HEK293T (cell line): ENCODE data around the gene LRRFIP1.

Source experiments
- CTCF ChIA-PET: fragments of 350-600 bp; formaldehyde crosslinking; extraction: SDS; loops from one replicate; lab custom pipeline; 2021; ENCODE audit warnings: antibody characterized with exemption, inconsistent platforms; lab: Yijun Ruan, JAX
- POLR2A ChIA-PET: fragments of 350-600 bp; formaldehyde crosslinking; extraction: SDS; loops from one replicate; lab custom pipeline; 2020; ENCODE audit warnings: antibody characterized with exemption, inconsistent platforms; lab: Yijun Ruan, JAX
- DNase-seq: peaks from one replicate; pipeline ENCODE4 v3.0.0; 2012; ENCODE audit warnings: mixed read lengths; ENCODE audit errors: extremely low spot score
- ARNT ChIP-seq: fragments of 450-650 bp; IDR thresholded peaks from 2 replicates; pipeline ENCODE4 v1.6.1; 2017; ENCODE audit warnings: mild to moderate bottlenecking
- BHLHE40 ChIP-seq: fragments of 450-650 bp; IDR thresholded peaks from 2 replicates; pipeline ENCODE4 v1.6.1; 2016; ENCODE audit warnings: mild to moderate bottlenecking, moderate library complexity, borderline replicate concordance
- CTBP1 ChIP-seq: fragments of 450-650 bp; IDR thresholded peaks from 2 replicates; pipeline ENCODE4 v1.6.1; 2016; ENCODE audit warnings: borderline replicate concordance
- ELF4 ChIP-seq: fragments of 450-650 bp; IDR thresholded peaks from 2 replicates; pipeline ENCODE4 v1.6.1; 2017; ENCODE audit warnings: antibody characterized with exemption
- FOXA1 ChIP-seq: fragments of 450-650 bp; IDR thresholded peaks from 2 replicates; pipeline ENCODE4 v1.6.1; 2016; ENCODE audit warnings: mild to moderate bottlenecking
- FOXK2 ChIP-seq: fragments of 450-650 bp; IDR thresholded peaks from 2 replicates; pipeline ENCODE4 v1.6.1; 2016; ENCODE audit warnings: mild to moderate bottlenecking
- FOXM1 ChIP-seq: fragments of 450-650 bp; IDR thresholded peaks from 2 replicates; pipeline ENCODE4 v1.6.1; 2017; ENCODE audit warnings: mild to moderate bottlenecking, borderline replicate concordance
- HDGF ChIP-seq: fragments of 450-650 bp; IDR thresholded peaks from 2 replicates; pipeline ENCODE4 v1.6.1; 2017; ENCODE audit warnings: antibody characterized with exemption, borderline replicate concordance
- L3MBTL2 ChIP-seq: fragments of 450-650 bp; conservative IDR thresholded peaks from 2 replicates; pipeline ENCODE4 v1.6.1; 2016; ENCODE audit warnings: mild to moderate bottlenecking
- LEF1 ChIP-seq: fragments of 450-650 bp; IDR thresholded peaks from 2 replicates; pipeline ENCODE4 v1.6.1; 2017; ENCODE audit warnings: mild to moderate bottlenecking, borderline replicate concordance
- NFRKB ChIP-seq: fragments of 450-650 bp; IDR thresholded peaks from 2 replicates; pipeline ENCODE4 v1.6.1; 2016; ENCODE audit warnings: mild to moderate bottlenecking, moderate library complexity
- SP1 ChIP-seq: fragments of 450-650 bp; IDR thresholded peaks from 2 replicates; pipeline ENCODE4 v1.6.1; 2017
- SUZ12 ChIP-seq: fragments of 450-650 bp; IDR thresholded peaks from 2 replicates; pipeline ENCODE4 v1.6.1; 2016; ENCODE audit warnings: mild to moderate bottlenecking
- TARDBP ChIP-seq: fragments of 450-650 bp; IDR thresholded peaks from 2 replicates; pipeline ENCODE4 v1.6.1; 2016
- ZNF384 ChIP-seq: fragments of 450-650 bp; IDR thresholded peaks from 2 replicates; pipeline ENCODE4 v1.6.1; 2016
- TF ChIP-seq, protein P1 (sequence below): fragments of 450-650 bp; IDR thresholded peaks from 2 replicates; pipeline ENCODE4 v1.6.1; 2016

The LRRFIP1 gene

DNA sequence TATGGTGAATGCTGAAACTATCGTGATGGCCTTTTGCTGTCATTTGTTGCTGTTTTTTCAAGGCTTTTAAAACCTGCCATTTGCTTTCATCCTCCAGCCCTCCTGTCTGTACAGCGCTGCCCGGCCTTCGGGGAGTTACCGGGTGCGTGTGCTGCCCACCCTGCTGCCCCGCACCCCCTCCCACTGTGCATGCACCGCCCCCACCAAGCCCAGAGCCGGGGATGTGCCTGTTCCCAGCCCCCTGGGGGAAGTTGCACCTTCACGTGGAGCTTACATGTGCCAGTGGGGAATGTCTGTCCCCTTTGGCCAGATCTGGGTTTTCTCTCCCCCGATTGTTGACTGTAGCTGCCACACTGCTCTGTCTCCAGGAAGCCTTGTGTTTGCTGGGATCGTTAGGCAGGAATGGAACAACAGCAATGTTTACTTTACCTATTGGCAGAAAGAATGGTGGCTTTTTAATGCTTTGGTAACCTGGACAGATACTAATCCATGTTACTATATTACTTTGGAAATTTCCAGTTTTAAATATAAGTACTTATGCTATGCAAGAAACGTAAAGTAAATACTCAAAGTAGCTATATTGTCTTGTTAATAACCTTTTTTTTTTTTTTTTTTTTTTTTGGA lies 106.4 kb downstream of the LRRFIP1 start:
- TF ChIP-seq BHLHE40 (no peak), CTBP1 (no peak), FOXM1 (no peak), ARNT (no peak), ELF4 (no peak), LEF1 (no peak), HDGF (no peak), NFRKB (no peak), TARDBP (no peak), FOXK2 (no peak), SUZ12 (no peak), FOXA1 (no peak), ZNF384 (no peak), L3MBTL2 (no peak), SP1 (no peak)
- TF ChIP-seq, protein P1, sequence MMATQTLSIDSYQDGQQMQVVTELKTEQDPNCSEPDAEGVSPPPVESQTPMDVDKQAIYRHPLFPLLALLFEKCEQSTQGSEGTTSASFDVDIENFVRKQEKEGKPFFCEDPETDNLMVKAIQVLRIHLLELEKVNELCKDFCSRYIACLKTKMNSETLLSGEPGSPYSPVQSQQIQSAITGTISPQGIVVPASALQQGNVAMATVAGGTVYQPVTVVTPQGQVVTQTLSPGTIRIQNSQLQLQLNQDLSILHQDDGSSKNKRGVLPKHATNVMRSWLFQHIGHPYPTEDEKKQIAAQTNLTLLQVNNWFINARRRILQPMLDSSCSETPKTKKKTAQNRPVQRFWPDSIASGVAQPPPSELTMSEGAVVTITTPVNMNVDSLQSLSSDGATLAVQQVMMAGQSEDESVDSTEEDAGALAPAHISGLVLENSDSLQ: no peak
- no peak for DNase-seq
- POLR2A ChIA-PET: interaction anchor here (1.1 kb wide), 1 partner anchor 33 kb away, joined by 3 read pairs; no protein-coding TSS in a partner anchor
- CTCF ChIA-PET: interaction anchor here (1.0 kb wide), 3 partner anchors 11 to 61 kb away, joined by 3 read pairs; no protein-coding TSS in a partner anchor

DNA sequence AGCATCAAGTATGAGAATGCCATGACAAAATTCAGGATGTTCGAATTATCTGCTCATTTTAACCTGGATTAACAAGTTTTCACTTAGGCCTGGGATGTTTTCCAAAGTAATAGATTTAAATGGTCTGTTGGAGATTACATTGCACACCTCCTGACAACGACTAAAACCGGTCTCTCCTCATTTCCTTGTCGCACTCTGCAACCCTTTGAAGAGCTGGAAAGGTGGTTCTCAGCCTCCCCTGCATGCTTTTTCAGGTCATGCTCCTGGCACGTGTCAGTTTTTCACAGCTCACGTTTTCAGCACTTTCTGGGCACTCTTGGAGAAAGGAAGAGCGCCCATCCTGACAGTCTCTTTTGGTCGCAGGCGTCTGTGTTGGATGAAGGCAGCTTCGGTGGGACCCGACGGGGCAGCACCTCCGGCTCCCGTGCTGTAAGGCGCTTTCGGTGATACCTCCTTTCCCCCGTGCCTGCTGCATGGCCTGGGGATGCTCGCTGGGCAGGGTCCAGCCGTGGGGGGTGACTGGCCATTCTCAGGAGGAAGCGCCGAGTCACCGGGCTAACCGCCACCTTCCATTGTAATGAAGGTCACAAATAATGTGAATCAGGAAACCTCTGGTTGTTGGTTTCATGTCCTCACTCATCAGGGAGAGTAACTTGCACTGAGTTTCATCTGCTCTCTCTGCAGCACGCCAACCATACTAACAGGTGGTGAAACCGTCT lies 107.7 kb downstream of the LRRFIP1 start:
- no peak for TF ChIP-seq LEF1
- no peak for TF ChIP-seq HDGF
- no peak for TF ChIP-seq FOXK2
- TF ChIP-seq SP1: no peak
- TF ChIP-seq TARDBP: no peak
- TF ChIP-seq ZNF384: no peak
- TF ChIP-seq FOXA1: no peak
- no peak for TF ChIP-seq BHLHE40
- TF ChIP-seq CTBP1: no peak
- no peak for DNase-seq
- ChIA-PET CTCF (interaction anchor here (0.6 to 1.0 kb wide), 2 partner anchors 10 to 66 kb away, joined by 3 read pairs; no protein-coding TSS in a partner anchor), POLR2A (no interaction called here)

DNA sequence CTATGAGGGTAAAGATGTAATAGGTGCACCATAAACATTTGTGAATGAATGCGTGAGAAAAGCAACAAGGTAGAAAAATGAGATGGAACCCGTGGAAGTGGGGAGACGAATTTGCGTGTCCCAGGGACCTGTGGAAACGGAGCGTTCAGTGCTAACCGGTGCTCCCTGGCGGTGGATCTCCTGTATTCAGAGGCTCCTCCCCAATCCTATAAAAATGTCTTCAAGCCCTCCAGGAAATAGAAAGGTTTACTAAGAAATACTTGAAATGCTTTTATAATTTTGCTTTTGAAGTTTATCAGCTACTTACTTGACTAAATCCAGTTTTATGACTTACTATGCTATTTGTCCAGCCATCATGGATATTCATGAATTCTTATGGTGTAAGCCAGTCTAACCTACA lies 108.4 kb downstream of the LRRFIP1 start:
- no peak for DNase-seq
- TF ChIP-seq TARDBP (no peak), FOXA1 (no peak), ARNT (no peak), CTBP1 (no peak)
- CTCF ChIA-PET: interaction anchor here (1.3 kb wide), 1 partner anchor 9 kb away, joined by 4 read pairs; no protein-coding TSS in a partner anchor
- POLR2A ChIA-PET: no interaction called here

DNA sequence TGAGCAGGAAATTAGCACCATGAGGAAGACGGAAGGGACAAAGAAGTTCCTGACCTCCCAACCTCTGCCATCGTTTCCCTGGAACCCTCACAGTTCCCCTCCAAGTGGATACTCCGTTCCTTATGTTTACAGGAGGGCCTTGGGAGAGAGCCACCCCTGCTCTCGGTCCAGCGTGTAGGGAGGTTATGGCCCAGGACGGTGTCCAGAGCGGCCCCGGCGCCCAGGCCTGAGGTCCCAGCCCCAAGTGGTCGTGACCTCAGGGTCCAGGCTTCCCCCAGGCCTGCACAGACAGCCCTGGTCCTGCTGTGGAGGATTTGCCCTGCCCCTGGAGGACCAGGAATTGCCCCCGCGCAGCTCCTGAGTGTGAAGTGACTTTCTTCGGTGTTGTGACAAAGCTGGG lies 109.4 kb downstream of the LRRFIP1 start:
- DNase-seq: no peak
- CTCF ChIA-PET: interaction anchor here (1.3 kb wide), 1 partner anchor 9 kb away, joined by 4 read pairs; no protein-coding TSS in a partner anchor
- POLR2A ChIA-PET: no interaction called here
- no peak for TF ChIP-seq ZNF384
- TF ChIP-seq, protein P1: no peak
- no peak for TF ChIP-seq SUZ12
- TF ChIP-seq FOXK2: no peak
- no peak for TF ChIP-seq NFRKB
- TF ChIP-seq HDGF: no peak
- no peak for TF ChIP-seq ARNT
- no peak for TF ChIP-seq FOXM1
- TF ChIP-seq BHLHE40: no peak
- TF ChIP-seq SP1: no peak

DNA sequence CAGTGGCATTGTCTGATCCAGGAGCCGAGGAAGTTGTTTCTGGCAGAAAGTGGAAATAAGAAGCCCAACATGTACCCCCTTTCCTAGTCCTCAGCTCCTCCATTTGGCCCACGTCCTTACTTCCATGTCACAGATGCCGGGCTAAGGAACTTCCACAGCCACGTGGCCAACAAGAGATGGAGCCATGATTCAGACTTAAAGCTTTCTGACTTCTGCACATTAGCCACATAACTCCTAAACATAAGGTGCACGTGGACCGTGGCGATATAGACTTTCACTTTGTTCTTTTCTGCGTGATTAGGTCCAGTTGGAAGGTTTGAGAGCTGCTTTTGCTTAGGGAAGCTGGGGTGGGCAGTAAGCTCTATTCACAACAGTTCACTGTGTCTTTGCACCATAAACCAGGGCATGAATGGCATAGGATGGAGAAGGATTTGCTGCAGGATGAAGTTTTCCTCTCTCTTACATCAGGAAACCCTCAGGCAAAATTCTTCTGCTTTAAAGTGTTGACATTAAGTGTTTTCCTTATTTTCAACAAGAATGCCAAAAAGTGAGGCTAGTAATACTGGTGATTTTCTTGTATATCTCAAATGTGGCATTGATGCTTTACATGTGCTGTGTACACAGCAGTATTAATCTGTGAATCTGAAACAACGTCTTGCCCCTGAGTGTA lies 109.9 kb downstream of the LRRFIP1 start:
- DNase-seq: no peak
- ChIA-PET CTCF (no interaction called here), POLR2A (no interaction called here)
- TF ChIP-seq L3MBTL2: no peak
- no peak for TF ChIP-seq TARDBP
- no peak for TF ChIP-seq SP1
- no peak for TF ChIP-seq FOXM1
- TF ChIP-seq FOXK2: no peak
- TF ChIP-seq FOXA1: no peak
- no peak for TF ChIP-seq CTBP1

DNA sequence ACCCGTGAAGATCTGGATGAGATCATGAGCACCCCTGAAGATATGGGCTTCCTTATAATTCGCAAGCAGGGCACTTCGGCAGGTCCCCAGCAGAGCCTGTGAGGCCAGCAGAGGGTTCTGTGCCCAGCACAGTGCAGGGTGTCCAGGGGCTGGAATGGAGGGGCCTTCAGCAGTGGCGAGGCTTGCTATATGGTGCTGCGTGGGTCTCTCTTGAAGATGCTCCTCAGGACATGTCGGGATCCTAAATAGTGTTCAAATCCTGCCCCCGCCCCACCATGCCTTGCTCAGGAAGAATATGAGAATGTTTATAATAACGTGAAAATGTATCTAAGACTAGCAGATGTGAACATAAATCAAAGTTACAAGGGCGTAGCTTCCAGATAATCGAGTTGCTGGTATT lies 110.9 kb downstream of the LRRFIP1 start:
- no peak for TF ChIP-seq BHLHE40
- TF ChIP-seq FOXK2: no peak
- TF ChIP-seq FOXA1: no peak
- TF ChIP-seq, protein P1: no peak
- TF ChIP-seq TARDBP: no peak
- no peak for TF ChIP-seq LEF1
- no peak for TF ChIP-seq FOXM1
- no peak for TF ChIP-seq ARNT
- ChIA-PET CTCF (no interaction called here), POLR2A (no interaction called here)
- DNase-seq: no peak
